Tibial artery (tissue), 4 donors: ENCODE results near the gene ARHGAP18.

Source experiments
- DNase-seq, 2 donors: peaks; one replicate each; pipeline ENCODE4 v3.0.0-alpha.2; 2019
- H3K27ac ChIP-seq, 2 donors: fragments of 200-600 bp; sonication (generic) in 1 of 2; 1 replicate in 1 of 2; 2 replicates in 1 of 2; pipeline ENCODE4 v1.5.1; 2018 to 2019; ENCODE audit warnings: mild to moderate bottlenecking in 1 of 2
- H3K27me3 ChIP-seq, 2 donors: fragments of 200-600 bp; sonication (generic) in 1 of 2; one replicate each; pipeline versions ENCODE4 v1.5.1 to v1.6.0; 2016 to 2019
- H3K36me3 ChIP-seq, 3 donors: fragments of 200-600 bp; sonication (generic) in 2 of 3; one replicate each; pipeline ENCODE4 v1.5.1; 2016 to 2019; ENCODE audit warnings: mild to moderate bottlenecking in 2 of 3
- H3K4me1 ChIP-seq, 4 donors: fragments of 200-600 bp; sonication (generic) in 2 of 4; 1 replicate in 3 of 4; 2 replicates in 1 of 4; pipeline ENCODE4 v1.5.1; 2016 to 2019
- H3K4me3 ChIP-seq, 2 donors: fragments of 200-600 bp; sonication (generic) in 1 of 2; 1 replicate in 1 of 2; 2 replicates in 1 of 2; pipeline ENCODE4 v1.5.1; 2018 to 2019; ENCODE audit warnings: mild to moderate bottlenecking in 2 of 2
- H3K9me3 ChIP-seq, 3 donors: fragments of 200-600 bp; sonication (generic) in 1 of 3; one replicate each; pipeline ENCODE4 v1.5.1; 2016 to 2019
- intact Hi-C: fragments of 100-400 bp; cut with DNase I; formaldehyde crosslinking; loops from one replicate; pipeline ENCODE4 v1.15.0; 2023; ENCODE audit warnings: low total_unique reads
- TF ChIP-seq, protein P1 (sequence below), 2 experiments: fragments of 200-600 bp in 1 of 2; fragments of 450-650 bp in 1 of 2; IDR thresholded peaks; one replicate each; pipeline ENCODE4 v1.5.1; 2017 to 2019; ENCODE audit warnings: antibody characterized with exemption in 2 of 2, mild to moderate bottlenecking in 1 of 2, moderate library complexity in 1 of 2

The ARHGAP18 gene

DNA sequence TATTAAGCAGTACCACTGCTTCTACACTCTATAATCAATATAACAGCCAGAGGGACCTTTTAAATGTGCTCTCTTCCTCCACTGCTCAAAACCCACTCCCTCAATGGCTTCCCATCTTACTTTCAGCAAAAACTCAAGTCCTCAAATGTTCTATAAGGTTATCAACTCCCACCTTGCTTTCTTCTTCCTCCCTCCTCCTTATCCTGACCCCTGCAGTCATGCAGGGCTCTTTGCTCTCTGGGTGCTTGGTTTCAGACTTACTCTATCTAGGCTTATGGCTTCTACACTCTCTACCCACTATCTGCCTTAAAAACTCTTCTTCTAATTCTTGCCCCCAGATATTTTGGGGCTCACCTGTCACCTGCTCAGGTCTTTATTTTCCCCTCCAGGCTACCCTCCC, 5.3 kb downstream of the ARHGAP18 start:
- no peak overlapping the region for H3K4me3 ChIP-seq
- H3K27me3 ChIP-seq = no peaks in the 10 kb centered on the region
- intact Hi-C loops = no loop called here
- DNase-seq = no peak
- H3K9me3 ChIP-seq = no peaks in the 10 kb centered on the region
- peaks cover 0 to 14% (median 7%) of the 10 kb centered on the region in 4 donors for H3K4me1 ChIP-seq
- no peaks in the 10 kb centered on the region for H3K36me3 ChIP-seq
- H3K27ac ChIP-seq = no peak overlapping the region
- TF ChIP-seq, protein P1, sequence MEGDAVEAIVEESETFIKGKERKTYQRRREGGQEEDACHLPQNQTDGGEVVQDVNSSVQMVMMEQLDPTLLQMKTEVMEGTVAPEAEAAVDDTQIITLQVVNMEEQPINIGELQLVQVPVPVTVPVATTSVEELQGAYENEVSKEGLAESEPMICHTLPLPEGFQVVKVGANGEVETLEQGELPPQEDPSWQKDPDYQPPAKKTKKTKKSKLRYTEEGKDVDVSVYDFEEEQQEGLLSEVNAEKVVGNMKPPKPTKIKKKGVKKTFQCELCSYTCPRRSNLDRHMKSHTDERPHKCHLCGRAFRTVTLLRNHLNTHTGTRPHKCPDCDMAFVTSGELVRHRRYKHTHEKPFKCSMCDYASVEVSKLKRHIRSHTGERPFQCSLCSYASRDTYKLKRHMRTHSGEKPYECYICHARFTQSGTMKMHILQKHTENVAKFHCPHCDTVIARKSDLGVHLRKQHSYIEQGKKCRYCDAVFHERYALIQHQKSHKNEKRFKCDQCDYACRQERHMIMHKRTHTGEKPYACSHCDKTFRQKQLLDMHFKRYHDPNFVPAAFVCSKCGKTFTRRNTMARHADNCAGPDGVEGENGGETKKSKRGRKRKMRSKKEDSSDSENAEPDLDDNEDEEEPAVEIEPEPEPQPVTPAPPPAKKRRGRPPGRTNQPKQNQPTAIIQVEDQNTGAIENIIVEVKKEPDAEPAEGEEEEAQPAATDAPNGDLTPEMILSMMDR (IDR thresholded peaks at IDR 0.05) = no peak

DNA sequence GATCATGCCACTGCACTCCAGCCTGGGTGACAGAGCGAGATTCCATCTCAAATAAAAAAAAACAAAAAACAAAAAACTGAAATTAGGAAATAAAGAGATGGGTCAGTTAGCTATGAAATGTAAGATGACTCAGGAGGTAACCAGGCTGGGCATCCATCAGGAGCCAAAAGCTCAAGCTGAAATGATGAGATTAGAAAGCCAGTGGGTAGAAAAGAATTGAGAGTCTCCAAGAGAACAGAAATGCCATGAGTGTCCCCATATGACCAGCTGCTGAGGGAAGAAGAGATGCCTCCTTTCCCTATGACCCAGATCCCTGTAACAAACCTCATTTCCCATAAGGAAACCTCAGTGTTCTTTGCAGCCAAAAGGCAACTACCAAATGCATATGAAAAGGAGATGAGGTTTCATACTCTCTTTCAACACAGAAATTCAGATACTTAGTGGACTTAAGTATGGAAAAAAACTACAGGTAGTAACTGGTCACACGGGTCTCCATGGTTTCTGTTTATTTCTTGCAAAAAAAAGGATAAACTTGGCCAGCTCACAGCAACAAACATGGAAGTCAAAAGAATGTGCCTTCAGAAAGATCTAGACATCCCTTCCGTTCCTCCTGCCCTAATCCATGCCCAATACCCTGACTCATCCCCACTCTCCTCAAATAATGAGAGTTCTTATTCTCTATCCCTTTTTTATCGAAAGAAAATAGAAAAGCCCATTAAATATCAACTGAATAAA, 8.1 kb downstream of the ARHGAP18 start:
- Histone ChIP-seq H3K27ac (no peak overlapping the region), H3K4me1 (peaks cover 0 to 3% (median 0%) of the 10 kb centered on the region in 4 donors), H3K9me3 (no peaks in the 10 kb centered on the region), H3K36me3 (no peaks in the 10 kb centered on the region), H3K27me3 (no peaks in the 10 kb centered on the region), H3K4me3 (no peak overlapping the region)
- DNase-seq = no peak
- intact Hi-C loops = no loop called here
- TF ChIP-seq, protein P1 (IDR thresholded peaks at IDR 0.05) = no peak

- Histone ChIP-seq H3K9me3 (no peaks in the 10 kb centered on the region), H3K27me3 (no peaks in the 10 kb centered on the region), H3K36me3 (no peaks in the 10 kb centered on the region), H3K4me3 (no peak overlapping the region), H3K4me1 (peaks cover 0 to 3% (median 0%) of the 10 kb centered on the region in 4 donors), H3K27ac (no peak overlapping the region)
- intact Hi-C loops = no loop called here
- TF ChIP-seq, protein P1 (IDR thresholded peaks at IDR 0.05) = no peak
- no peak for DNase-seq
Measured at GRCh38 chr6:129700666-129701065, 9.3 kb downstream of the ARHGAP18 start.

GRCh38 chr6:129699659-129700058, 10.3 kb downstream of the ARHGAP18 start:
- Histone ChIP-seq H3K36me3 (no peaks in the 10 kb centered on the region), H3K27me3 (no peaks in the 10 kb centered on the region), H3K9me3 (no peaks in the 10 kb centered on the region), H3K4me3 (no peak overlapping the region), H3K4me1 (peaks cover 0 to 3% (median 0%) of the 10 kb centered on the region in 4 donors), H3K27ac (no peak overlapping the region)
- intact Hi-C loops = no loop called here
- DNase-seq = no peak
- TF ChIP-seq, protein P1 (IDR thresholded peaks at IDR 0.05) = no peak

DNA sequence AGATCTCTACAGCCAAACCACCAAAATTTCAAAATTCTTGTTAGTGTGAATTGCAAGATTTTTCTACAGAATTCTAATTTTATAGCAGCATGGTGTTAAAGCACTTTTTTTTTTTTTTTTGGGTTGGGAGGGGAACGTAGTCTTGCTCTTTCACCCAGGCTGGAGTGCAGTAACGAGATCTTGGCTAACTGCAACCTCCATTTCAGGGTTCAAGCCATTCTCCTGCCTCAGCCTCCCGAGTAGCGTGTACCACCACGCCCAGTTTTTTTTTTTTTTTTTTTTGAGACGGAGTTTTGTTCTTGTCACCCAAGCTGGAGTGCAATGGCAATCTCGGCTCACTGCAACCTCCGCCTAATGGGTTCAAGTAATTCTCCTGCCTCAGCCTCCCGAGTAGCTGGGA, 11.5 kb downstream of the ARHGAP18 start:
- no peak overlapping the region for H3K27ac ChIP-seq
- TF ChIP-seq, protein P1 (IDR thresholded peaks at IDR 0.05) = no peak

More for the DNA sequence above, 11.5 kb downstream of the ARHGAP18 start:
- intact Hi-C loops = no loop called here
- Histone ChIP-seq H3K27me3 (no peaks in the 10 kb centered on the region), H3K36me3 (no peaks in the 10 kb centered on the region), H3K4me3 (no peak overlapping the region), H3K4me1 (peaks cover 0 to 3% (median 0%) of the 10 kb centered on the region in 4 donors), H3K9me3 (no peaks in the 10 kb centered on the region)
- DNase-seq = no peak
